OCI-LY7 (cell line): Measurements from ENCODE around the gene FBXO11.

Experiments used
- CTCF ChIP-seq: fragments of 200-600 bp; sonication (generic); conservative IDR thresholded peaks from 2 replicates; pipeline ENCODE4 v1.5.1; 2014; ENCODE audit warnings: mild to moderate bottlenecking, antibody characterized with exemption, low read length, moderate library complexity, mixed read lengths
- EZH2phosphoT487 ChIP-seq: fragments of 200-600 bp; sonication (generic); IDR thresholded peaks from 2 replicates; pipeline ENCODE4 v1.6.1; 2018; ENCODE audit warnings: low read depth, borderline replicate concordance, mild to moderate bottlenecking, mixed run types, antibody characterized with exemption, low read length, moderate library complexity, mixed read lengths

GRCh38 chr2:47811668-47812067, 94.6 kb downstream of the FBXO11 start:
- TF ChIP-seq CTCF (no peak), EZH2phosphoT487 (no peak)
